Effector CD4-positive, alpha-beta T cell (primary cell): ENCODE data around the gene SLAMF9.
A peak's percentile ranks its signal among the peaks of the same experiment; 100 is the strongest.

Experiments
- DNase-seq: peaks from one replicate; pipeline ENCODE4 v3.0.0-alpha.2; 2020

SLAMF9 gene

GRCh38 chr1:159945483-159946241 is 8.4 kb downstream of the SLAMF9 start, which contains the start of gene IGSF9:
Gene IGSF9, minus strand, starts transcription at chr1:159945613. Its CDS starts 2,159 bp downstream, at chr1:159943454.
- DNase-seq, result peak; percentile 75

DNA sequence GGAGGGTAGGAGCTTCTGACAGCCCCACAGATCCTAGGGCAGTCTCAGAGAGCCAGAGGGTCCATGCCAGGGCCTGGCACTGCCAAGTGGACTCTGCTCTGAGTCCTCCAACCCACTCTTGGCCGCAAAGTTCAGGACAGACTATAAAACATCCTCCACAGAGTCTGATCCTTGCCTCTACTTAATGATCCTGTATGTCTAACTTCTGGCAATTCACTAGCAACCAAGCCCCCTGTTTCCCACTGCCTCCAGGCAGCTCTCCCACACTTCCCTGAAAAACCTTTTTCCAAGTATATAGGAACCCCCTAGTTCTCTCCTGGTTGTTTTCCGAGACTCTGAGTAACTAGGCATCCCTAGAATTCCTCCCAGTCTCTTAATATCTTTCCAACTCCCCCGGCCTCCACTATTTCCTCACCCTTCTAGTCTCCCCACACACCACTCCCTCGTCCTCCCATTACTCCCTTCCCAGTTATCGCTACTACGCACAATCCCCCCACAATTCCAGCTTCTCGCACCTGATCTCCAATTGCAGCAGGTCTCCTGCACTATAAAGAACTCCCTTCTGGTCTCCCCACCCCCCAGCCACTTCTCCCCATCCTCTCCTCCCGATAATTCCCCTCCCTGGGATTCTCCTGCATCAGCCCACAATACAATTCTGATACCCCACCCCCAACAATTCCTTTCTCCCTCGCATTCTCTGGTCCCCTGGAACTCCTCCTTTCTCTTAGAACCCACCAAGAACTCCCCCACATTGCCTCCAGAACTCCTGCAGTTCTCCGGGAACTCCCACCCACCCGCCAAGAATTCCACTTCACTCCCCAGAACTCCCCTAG is 9.2 kb downstream of the SLAMF9 start:
- DNase-seq, result no peak

DNA sequence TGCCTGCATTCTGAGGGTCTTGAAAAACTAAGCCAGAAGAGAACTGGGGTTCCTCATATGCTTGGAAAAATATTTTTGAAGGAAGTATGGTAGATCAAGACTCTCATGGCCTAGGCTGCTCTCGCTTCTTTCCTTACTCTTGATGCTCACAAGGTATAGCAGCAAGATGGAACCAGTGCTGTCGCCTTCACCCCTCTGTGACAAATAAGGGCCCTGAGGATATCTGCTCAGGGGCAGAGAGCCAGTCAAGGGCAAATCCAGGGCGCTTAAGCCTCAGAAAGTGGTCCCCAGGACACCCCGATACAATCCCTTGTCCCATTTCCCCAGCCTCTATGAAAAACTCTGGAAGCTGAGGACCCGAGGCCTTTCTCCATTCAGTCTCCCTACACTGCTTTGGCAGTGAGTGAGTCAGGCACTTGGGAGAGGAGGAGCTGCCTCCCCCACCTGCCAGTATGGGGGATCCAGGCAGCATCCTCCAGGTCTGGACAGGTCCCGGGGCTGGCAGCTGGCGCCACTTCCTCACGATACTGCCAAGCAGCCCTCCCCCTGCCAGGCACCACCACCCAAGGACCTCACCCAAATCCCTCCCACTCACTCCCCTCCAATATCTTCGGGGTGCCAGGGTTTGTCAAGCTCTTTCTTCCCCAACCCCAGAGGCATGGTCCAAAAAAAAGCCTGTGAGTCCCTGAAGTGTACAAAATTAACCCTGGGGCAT is 10.0 kb downstream of the SLAMF9 start:
- DNase-seq, result no peak

GRCh38 chr1:159943278-159943640 is 10.8 kb downstream of the SLAMF9 start:
- DNase-seq, result no peak

DNA sequence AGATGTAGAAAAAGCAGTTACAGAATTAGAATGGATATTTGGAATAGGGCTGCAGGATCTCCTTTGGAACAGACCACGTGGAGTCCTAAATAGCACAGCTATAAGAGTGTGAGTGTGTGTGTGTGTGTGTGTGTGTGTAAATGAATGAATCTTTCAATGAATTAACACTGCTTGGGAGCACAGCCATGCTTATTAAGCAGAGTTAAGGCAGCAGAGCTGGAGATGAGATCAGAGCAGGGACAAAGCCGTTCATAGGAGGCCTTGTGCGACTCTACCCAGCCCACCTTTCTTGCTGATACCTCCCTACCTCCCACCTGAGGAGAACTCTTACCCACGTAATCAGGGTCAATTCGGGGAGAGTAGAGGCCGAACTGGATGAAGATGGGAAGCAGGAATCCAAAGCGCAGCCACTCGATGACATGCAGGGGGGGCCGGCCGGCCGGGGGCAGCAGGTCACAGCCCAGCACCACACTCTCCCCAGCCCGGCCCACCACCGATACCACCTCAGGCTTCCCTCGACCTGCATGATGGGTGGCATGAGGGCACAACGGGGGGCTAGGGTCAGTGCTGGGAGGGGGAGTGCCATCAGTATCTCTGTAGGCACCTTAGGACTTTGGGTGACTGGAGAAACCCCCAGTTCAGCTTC is 11.3 kb downstream of the SLAMF9 start:
- no peak for DNase-seq

DNA sequence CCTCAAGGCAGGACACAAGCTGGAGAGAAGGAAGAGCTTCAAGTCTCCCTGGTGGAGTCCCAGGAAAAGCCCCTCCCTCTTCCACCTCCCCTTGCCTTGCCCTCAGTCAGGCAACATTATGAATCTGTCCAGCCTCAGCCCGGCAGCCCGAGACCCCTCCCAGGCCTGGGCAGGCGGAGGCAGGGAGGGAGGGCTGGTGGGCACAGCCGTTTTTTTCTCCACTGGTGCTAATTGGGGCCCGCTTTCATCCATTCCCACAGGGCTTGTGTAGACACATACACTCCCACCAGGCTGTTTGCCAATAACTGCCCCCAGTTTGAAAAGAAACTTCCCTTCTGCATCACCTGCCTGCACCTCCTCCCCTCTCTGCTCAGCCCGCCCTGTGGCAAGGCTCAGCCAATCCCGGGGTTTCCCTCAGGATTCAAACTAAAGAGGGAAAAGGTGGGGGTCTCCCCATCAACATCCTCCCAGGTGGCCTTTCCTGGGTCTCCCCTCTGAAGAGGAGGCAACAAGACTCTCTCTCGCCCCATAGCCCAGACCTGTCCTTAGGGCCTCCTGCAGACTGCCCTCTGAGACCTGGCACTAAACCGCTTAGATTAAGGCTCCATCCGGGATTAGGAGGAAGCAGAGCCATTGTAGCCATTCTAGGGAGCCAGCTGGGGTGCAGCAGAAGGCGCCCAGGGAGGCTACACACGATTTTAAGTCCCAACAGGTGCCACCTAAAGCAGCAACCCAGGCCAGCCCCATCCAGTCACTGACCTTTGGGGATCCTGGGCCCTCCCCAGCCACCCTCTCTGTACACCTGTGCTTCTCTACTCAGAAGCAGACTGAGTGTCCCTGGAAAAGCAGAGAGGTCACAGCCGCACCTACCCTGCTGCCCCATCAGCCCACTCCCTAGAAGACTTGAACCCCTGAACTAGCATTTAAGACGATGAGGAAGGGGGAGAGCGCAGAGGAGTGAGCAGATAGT is 12.2 kb downstream of the SLAMF9 start:
- no peak for DNase-seq

DNA sequence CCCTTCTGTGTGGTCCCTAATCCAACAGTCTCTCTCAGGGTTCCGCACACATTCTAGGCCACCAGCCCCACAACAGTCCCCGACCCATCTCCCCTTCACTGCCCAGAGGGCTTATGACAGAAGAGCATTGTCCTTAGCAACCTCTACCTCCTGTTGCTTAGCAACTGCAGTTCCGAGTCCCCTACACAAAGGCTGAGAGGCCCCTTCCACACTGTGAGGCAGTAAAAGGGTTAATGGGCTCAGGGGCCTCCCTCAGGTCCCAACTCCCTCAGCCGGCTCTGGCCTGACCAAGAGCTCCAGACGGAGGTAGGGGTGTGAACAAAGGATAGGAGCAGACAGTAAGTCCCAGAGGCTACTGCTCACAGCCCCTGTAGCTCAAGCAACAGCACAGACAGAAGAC is 12.9 kb downstream of the SLAMF9 start:
- DNase-seq, result no peak

DNA sequence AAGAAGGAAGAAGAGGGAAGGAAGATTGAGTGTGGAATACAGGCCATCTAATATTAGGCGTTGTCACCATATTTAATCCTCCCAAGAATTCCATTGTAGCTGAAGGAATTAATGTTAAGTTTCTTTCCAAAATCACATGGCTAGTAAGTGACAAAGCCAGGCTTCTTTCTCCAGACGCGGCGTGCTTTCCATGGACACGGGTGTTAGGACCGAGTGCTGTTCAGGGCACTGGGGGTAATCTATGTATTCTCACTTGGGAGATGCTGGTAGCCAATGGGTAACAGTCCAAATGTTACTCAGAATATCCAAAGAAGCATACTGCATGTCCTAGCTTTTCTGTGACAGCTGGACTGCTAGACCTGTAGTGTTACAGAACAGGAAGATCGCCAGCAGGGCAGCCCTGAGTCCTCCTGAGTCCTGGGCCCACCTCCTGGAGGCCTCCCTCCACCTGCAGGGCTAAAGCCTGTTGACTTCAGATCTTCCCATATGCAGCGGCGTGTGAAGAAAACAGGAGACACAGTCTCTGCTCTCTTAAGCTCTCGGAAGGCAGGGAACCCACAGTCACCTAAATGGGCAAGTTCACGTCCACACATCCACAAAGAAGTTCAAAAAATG is 13.9 kb downstream of the SLAMF9 start:
- DNase-seq, result no peak

- DNase-seq, result no peak
Measured at GRCh38 chr1:159939678-159940002, 14.4 kb downstream of the SLAMF9 start.

DNA sequence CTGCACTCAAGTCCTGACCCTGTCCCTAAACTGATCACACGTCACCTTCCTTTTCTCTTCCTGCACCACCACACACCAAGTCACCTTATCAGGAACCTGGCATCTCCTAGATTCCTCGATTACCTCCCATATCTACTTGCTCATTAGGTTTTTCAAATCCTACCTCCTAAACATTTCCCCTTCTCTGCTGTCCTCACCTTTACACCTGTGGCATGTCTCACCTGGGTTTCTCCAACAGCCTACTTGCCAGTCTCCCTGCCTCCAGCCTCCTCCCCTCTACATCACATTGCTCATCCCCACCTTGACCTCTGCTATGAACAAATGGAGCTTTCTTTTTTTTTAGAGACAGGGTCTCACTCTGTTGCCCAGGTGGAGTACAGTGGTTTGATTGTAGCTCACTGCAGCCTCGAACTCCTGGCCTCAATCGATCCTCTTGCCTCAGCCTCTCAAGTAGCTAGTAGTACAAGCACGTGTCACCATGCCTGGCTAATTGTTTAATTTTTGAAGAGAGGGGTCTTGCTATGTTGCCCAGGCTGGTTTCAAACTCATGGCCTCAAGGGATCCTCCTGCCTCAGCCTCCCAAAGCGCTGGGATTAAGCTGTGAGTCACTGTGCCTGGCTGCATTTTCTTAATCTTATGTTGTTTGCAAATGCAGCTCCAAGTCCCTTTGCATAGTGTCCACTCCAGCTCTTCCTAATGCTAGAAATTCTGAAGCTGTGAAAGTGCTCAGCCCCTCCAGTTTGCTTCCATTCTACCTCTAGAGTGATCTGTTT is 14.9 kb downstream of the SLAMF9 start:
- no peak for DNase-seq

- DNase-seq, result no peak
Measured at GRCh38 chr1:159938211-159938852, 15.7 kb downstream of the SLAMF9 start.

GRCh38 chr1:159937054-159937750 is 16.8 kb downstream of the SLAMF9 start:
- no peak for DNase-seq

DNA sequence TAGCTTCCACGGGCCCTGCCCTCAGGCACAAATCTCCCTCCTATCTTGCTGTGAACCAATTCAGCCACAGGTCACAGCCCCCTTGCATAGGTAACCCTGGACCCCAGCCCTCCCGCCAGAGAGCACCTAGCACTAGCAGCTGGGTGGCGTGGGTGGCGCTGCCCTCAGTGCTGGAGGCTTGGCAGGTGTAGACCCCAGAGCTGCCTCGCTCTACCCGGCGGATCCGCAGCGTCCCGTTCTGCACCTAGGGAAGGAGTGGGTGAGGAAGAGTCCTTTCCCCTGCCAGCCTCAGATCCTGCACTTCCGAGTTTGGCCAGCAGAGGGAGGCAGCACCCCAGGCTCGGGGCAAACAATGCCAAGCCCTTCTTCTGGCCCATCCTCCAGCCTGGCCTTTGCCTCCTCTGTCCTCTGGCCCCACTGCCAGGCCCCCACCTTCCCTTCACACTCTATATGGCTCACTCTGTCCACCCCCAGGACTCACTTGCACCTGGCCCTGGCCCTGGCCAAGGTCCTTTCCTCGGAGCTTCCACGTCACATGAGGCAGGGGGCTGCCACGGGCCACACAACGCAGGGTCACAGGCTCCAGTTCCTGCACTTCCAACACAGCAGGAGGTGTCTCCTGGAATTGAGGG is 17.6 kb downstream of the SLAMF9 start:
- peak; percentile 80 for DNase-seq

- no peak for DNase-seq
Measured at GRCh38 chr1:159935719-159936272, 18.2 kb downstream of the SLAMF9 start.

GRCh38 chr1:159935305-159935704 is 18.7 kb downstream of the SLAMF9 start:
- no peak for DNase-seq

- no peak for DNase-seq
Measured at GRCh38 chr1:159934136-159935039, 19.6 kb downstream of the SLAMF9 start.

DNA sequence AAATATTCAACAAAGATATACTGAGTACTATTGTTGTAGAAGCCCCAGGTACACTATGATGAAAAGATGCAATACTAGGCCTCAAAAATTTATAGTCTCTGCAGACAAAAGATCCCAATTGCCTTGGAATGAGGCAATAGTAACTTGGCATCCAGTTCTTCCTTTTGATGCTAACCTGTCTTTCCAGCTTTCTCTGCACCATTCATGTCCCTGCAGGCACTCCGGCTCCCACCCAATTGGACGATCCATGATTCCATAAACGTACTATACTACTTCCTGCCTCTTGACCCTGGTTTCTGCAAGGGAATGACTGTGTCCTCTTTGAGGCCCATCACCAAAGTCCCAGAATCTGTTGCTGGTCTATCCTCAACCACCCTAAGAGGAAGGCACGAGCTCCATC is 20.7 kb downstream of the SLAMF9 start:
- DNase-seq, result no peak
